CD14-positive monocyte (primary cell): ENCODE results near the gene EGFLAM. TPM values are rescaled to one million over a fixed set of nuclear protein-coding genes. Genes with fewer than 3 reads are reported as not detected.

ENCODE experiments used
- DNase-seq, 3 donors: peaks; one replicate each; pipeline ENCODE4 v3.0.0-alpha.2; 2011 to 2022
- H2AFZ ChIP-seq: 2 replicates; pipeline ENCODE4 v1.6.0; 2012; ENCODE audit warnings: mild to moderate bottlenecking, low read depth, low read length, inconsistent platforms; ENCODE audit not compliant: insufficient read depth, poor library complexity, severe bottlenecking
- H3K27ac ChIP-seq, 2 donors: 1 replicate in 1 of 2; 2 replicates in 1 of 2; pipeline ENCODE4 v1.5.1; 2012 to 2013; ENCODE audit warnings: low read length in 2 of 2, control low read depth in 1 of 2, inconsistent platforms in 1 of 2, low read depth in 1 of 2, mild to moderate bottlenecking in 1 of 2
- H3K27me3 ChIP-seq, 2 donors: one replicate each; pipeline versions ENCODE4 v1.6.0 to v1.6.1; 2011 to 2013; ENCODE audit warnings: low read length in 2 of 2; ENCODE audit not compliant: control insufficient read depth in 2 of 2, insufficient read depth in 2 of 2
- H3K36me3 ChIP-seq, 2 donors: replicated peaks in 1 of 2; 1 replicate in 1 of 2; 2 replicates in 1 of 2; pipeline versions ENCODE4 v1.5.1 to v1.6.1; 2012 to 2013; ENCODE audit warnings: low read length in 2 of 2, control low read depth in 1 of 2, inconsistent platforms in 1 of 2, mild to moderate bottlenecking in 1 of 2; ENCODE audit not compliant: insufficient read depth in 2 of 2, control insufficient read depth in 1 of 2
- H3K4me1 ChIP-seq, 2 donors: 1 replicate in 1 of 2; 2 replicates in 1 of 2; pipeline versions ENCODE4 v1.5.1 to v1.6.1; 2012 to 2013; ENCODE audit warnings: low read length in 2 of 2, control low read depth in 1 of 2, inconsistent platforms in 1 of 2, mild to moderate bottlenecking in 1 of 2, moderate library complexity in 1 of 2; ENCODE audit not compliant: insufficient read depth in 2 of 2, control insufficient read depth in 1 of 2
- H3K4me2 ChIP-seq: replicated peaks from 2 replicates; pipeline ENCODE3; 2012; ENCODE audit warnings: low read length, moderate library complexity, mild to moderate bottlenecking; ENCODE audit not compliant: poor library complexity, severe bottlenecking; ENCODE audit errors: extremely low read depth
- H3K4me3 ChIP-seq, 3 experiments: fragments of 200-600 bp in 1 of 3; sonication (generic) in 1 of 3; replicated peaks in 1 of 3; 1 replicate in 2 of 3; 2 replicates in 1 of 3; pipeline ENCODE4 v1.5.1; 2011 to 2013; ENCODE audit warnings: low read length in 3 of 3, mild to moderate bottlenecking in 3 of 3, control low read depth in 2 of 3, low read depth in 2 of 3, inconsistent platforms in 1 of 3, moderate library complexity in 1 of 3
- H3K79me2 ChIP-seq: 2 replicates; pipeline ENCODE4 v1.6.0; 2012; ENCODE audit warnings: mild to moderate bottlenecking, control low read depth, inconsistent platforms, low read length, moderate library complexity; ENCODE audit not compliant: insufficient read depth
- H3K9ac ChIP-seq: 2 replicates; pipeline ENCODE4 v1.6.0; 2017; ENCODE audit warnings: low read length, mild to moderate bottlenecking; ENCODE audit not compliant: insufficient read depth, poor library complexity, severe bottlenecking
- H3K9me3 ChIP-seq, 2 donors: replicated peaks in 1 of 2; 1 replicate in 1 of 2; 2 replicates in 1 of 2; pipeline versions ENCODE4 v1.5.1 to v1.6.1; 2012 to 2013; ENCODE audit warnings: low read length in 2 of 2, control low read depth in 1 of 2; ENCODE audit not compliant: control insufficient read depth in 1 of 2, insufficient read depth in 1 of 2
- H4K20me1 ChIP-seq: 2 replicates; pipeline ENCODE4 v1.6.0; 2012; ENCODE audit warnings: mild to moderate bottlenecking, low read length, control low read depth, moderate library complexity; ENCODE audit not compliant: insufficient read depth
- H3K27ac Mint-ChIP-seq, 7 donors: one replicate each; pipeline ENCODE4 v1.8.0; 2020; ENCODE audit warnings: mild to moderate bottlenecking in 7 of 7, mixed read lengths in 7 of 7, moderate library complexity in 6 of 7, inconsistent platforms in 2 of 7
- H3K27me3 Mint-ChIP-seq, 3 donors: one replicate each; pipeline ENCODE4 v1.8.0; 2021 to 2022; ENCODE audit warnings: low read depth in 3 of 3, mild to moderate bottlenecking in 3 of 3, mixed read lengths in 3 of 3, moderate library complexity in 3 of 3, inconsistent platforms in 1 of 3
- H3K36me3 Mint-ChIP-seq, 2 donors: one replicate each; pipeline ENCODE4 v1.8.0; 2020; ENCODE audit warnings: mixed read lengths in 2 of 2, inconsistent platforms in 1 of 2, mild to moderate bottlenecking in 1 of 2
- H3K4me1 Mint-ChIP-seq: one replicate; pipeline ENCODE4 v1.8.0; 2020; ENCODE audit warnings: mild to moderate bottlenecking, mixed read lengths
- H3K4me3 Mint-ChIP-seq, 2 donors: one replicate each; pipeline ENCODE4 v1.8.0; 2020; ENCODE audit warnings: mild to moderate bottlenecking in 2 of 2, mixed read lengths in 2 of 2, moderate library complexity in 1 of 2
- H3K9me3 Mint-ChIP-seq, 7 donors: one replicate each; pipeline ENCODE4 v1.8.0; 2020 to 2022; ENCODE audit warnings: mixed read lengths in 7 of 7, mild to moderate bottlenecking in 6 of 7, moderate library complexity in 6 of 7, inconsistent platforms in 2 of 7
- WGBS: methylation state at CpG from one replicate; pipeline ENCODE4 v1.1.5; 2013; ENCODE audit warnings: missing lambda C conversion rate; ENCODE audit not compliant: insufficient coverage; 5-methylcytosine and 5-hydroxymethylcytosine counted together
- intact Hi-C, 2 donors: fragments of 100-400 bp; cut with micrococcal nuclease; formaldehyde crosslinking; loops; one replicate each; pipeline versions ENCODE4 v1.15.0 to v1.15.1; 2023
- polyA plus RNA-seq, 3 donors: library from polyadenylated mRNA; depleted of rRNA in 1 of 3; unstranded in 2 of 3; stranded (reverse) in 1 of 3; fragments of 300-500 nt in 2 of 3; fragments of >200 nt in 1 of 3; fragmentation: Illumina TruSeq in 2 of 3; gene quantifications; 1 replicate in 2 of 3; 2 replicates in 1 of 3; pipeline ENCODE4 v1.2.3, GENCODE V29; 2012 to 2021
- TF ChIP-seq, protein P1 (sequence below): fragments of 200-600 bp; IDR thresholded peaks from one replicate; pipeline ENCODE4 v1.8.0; 2022; ENCODE audit warnings: antibody characterized with exemption, mild to moderate bottlenecking

The EGFLAM gene
- polyA plus RNA-seq, 3 donors = not detected

DNA sequence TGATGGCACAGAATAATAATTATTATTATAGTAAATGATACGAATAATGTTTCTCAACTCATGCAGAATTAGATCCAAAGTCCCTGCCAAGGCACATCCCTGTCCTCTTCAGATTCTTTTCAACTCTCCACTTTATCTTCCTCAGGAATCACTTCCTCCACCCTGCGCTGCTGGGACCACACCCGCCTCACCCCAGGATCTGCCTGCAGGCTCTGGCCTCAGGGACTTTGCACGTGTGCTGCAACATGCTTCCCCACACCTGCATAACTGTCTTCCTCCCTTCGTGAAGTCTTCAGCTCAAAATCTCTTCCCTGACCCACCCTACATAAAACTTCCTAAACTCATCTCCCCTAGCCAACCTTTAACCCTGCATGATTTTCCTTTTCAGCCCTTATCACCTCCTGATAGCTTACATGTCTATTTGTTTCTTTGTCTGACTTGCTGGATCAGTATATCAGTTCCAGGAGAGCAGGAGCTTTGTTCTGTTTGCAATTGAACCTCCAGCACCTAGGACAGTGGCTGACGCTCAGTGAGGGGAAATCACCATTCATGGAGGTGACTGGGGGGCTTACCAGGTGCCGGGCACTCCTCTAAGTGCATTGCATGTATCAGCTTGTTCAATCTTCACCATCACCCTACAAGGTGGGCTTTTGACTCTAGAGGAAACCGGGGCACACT, 47.5 kb upstream of the EGFLAM start:
- intact Hi-C loops = no loop called here
- peaks cover 2 to 13% (median 5%) of the 10 kb centered on the region in 3 donors for H3K27me3 Mint-ChIP-seq
- H3K9me3 Mint-ChIP-seq = peaks cover 0 to 3% (median 0%) of the 10 kb centered on the region in 7 donors
- Histone ChIP-seq H4K20me1 (no peaks in the 10 kb centered on the region), H3K27ac (no peak overlapping the region), H3K9me3 (no peaks in the 10 kb centered on the region), H3K79me2 (no peaks in the 10 kb centered on the region), H3K4me2 (no peak overlapping the region), H3K27me3 (no peaks in the 10 kb centered on the region), H2AFZ (no peak overlapping the region), H3K36me3 (no peaks in the 10 kb centered on the region), H3K9ac (no peak overlapping the region), H3K4me1 (no peaks in the 10 kb centered on the region), H3K4me3 (no peak overlapping the region)
- H3K36me3 Mint-ChIP-seq = no peaks in the 10 kb centered on the region
- no peak overlapping the region for H3K4me3 Mint-ChIP-seq
- TF ChIP-seq, protein P1, sequence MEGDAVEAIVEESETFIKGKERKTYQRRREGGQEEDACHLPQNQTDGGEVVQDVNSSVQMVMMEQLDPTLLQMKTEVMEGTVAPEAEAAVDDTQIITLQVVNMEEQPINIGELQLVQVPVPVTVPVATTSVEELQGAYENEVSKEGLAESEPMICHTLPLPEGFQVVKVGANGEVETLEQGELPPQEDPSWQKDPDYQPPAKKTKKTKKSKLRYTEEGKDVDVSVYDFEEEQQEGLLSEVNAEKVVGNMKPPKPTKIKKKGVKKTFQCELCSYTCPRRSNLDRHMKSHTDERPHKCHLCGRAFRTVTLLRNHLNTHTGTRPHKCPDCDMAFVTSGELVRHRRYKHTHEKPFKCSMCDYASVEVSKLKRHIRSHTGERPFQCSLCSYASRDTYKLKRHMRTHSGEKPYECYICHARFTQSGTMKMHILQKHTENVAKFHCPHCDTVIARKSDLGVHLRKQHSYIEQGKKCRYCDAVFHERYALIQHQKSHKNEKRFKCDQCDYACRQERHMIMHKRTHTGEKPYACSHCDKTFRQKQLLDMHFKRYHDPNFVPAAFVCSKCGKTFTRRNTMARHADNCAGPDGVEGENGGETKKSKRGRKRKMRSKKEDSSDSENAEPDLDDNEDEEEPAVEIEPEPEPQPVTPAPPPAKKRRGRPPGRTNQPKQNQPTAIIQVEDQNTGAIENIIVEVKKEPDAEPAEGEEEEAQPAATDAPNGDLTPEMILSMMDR = no peak
- H3K4me1 Mint-ChIP-seq = no peaks in the 10 kb centered on the region
- WGBS = 77% methylated on average over 6 of the region's 8 CpGs
- no peak for DNase-seq
- peak overlapping the region in 1 of 7 donors; percentile 55 for H3K27ac Mint-ChIP-seq

DNA sequence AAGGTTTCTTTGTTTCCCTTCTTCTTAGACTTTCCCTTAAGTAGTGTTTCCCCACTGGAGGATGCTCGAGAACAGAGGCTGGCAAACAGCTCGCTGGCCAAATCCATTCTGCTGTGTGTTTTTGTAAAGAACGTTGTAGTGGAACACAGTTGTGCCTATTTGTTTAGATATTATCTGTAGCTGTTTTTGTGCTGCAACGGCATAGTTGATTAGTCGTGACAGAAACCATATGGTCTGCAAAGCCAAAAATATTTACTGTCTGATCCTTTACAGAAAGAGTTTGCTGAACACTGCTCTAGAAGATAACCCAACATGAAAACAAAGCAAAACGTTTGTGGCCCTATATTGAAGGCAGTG, 47.0 kb upstream of the EGFLAM start:
- H3K27ac Mint-ChIP-seq = no peak overlapping the region
- intact Hi-C loops = no loop called here
- H3K9me3 Mint-ChIP-seq = peaks cover 0 to 3% (median 0%) of the 10 kb centered on the region in 7 donors
- H3K9ac ChIP-seq = no peak overlapping the region
- no peak overlapping the region for H3K4me3 Mint-ChIP-seq
- H3K4me1 Mint-ChIP-seq = no peaks in the 10 kb centered on the region
- H3K4me3 ChIP-seq = no peak overlapping the region
- no peaks in the 10 kb centered on the region for H3K4me1 ChIP-seq
- TF ChIP-seq, protein P1 = no peak
- H3K36me3 ChIP-seq = no peaks in the 10 kb centered on the region
- H3K27me3 Mint-ChIP-seq = peaks cover 2 to 13% (median 4%) of the 10 kb centered on the region in 3 donors
- H3K36me3 Mint-ChIP-seq = no peaks in the 10 kb centered on the region
- no peaks in the 10 kb centered on the region for H3K27me3 ChIP-seq
- no peaks in the 10 kb centered on the region for H3K9me3 ChIP-seq
- H2AFZ ChIP-seq = no peak overlapping the region
- whole genome bisulfite sequencing = 85% methylated on average over 5 of the region's 6 CpGs
- H4K20me1 ChIP-seq = no peaks in the 10 kb centered on the region
- no peaks in the 10 kb centered on the region for H3K79me2 ChIP-seq
- no peak for DNase-seq
- H3K27ac ChIP-seq = no peak overlapping the region
- no peak overlapping the region for H3K4me2 ChIP-seq
